Measurements from ENCODE around the gene ASB3.

GRCh38 chr2:53739032-53739431 lies 47.7 kb downstream of the ASB3 start:
- TF ChIP-seq CTCF (IDR thresholded peaks at IDR 0.05; ENCODE audit: low read depth, low read length) (no peak), EZH2phosphoT487 (IDR thresholded peaks at IDR 0.05; ENCODE audit: low read depth) (no peak)

All from OCI-LY3 (cell line).